OCI-LY7 (cell line): ENCODE results near the gene ZBTB20. TPM values are rescaled to one million over a fixed set of nuclear protein-coding genes. Genes with fewer than 3 reads are reported as not detected.

Experiments used
- BruUV-seq: library from RNA; stranded (reverse); fragments of 400-500 nt; replicated peaks from 2 replicates; lab custom pipeline; 2021; lab: Mats Ljungman, UMichigan
- CTCF ChIA-PET: fragments of 300-600 bp; sonication (Branson Sonifier 250); formaldehyde crosslinking; loops from one replicate; lab custom pipeline; 2022; ENCODE audit warnings: antibody characterized with exemption; ENCODE audit not compliant: unreplicated experiment; lab: Charles Lee
- POLR2A ChIA-PET: fragments of 300-600 bp; sonication (Branson Sonifier 250); formaldehyde crosslinking; loops from one replicate; lab custom pipeline; 2022; ENCODE audit warnings: antibody characterized with exemption; lab: Charles Lee
- DNase-seq: peaks from one replicate; pipeline ENCODE4 v3.0.0-alpha.2; 2015; ENCODE audit warnings: low spot score
- H2AFZ ChIP-seq: fragments of 200-600 bp; sonication (generic), shearing (Covaris generic); 2 replicates; pipeline ENCODE4 v1.6.1; 2014; ENCODE audit warnings: mild to moderate bottlenecking, antibody characterized with exemption, low read length, moderate library complexity
- H3K27ac ChIP-seq: fragments of 200-600 bp; sonication (generic); 2 replicates; pipeline ENCODE4 v1.5.1; 2014; ENCODE audit warnings: mixed run types, low read depth, mild to moderate bottlenecking, moderate library complexity, low read length, inconsistent platforms; ENCODE audit not compliant: poor library complexity, severe bottlenecking
- H3K36me3 ChIP-seq: fragments of 200-600 bp; sonication (generic); 2 replicates; pipeline ENCODE4 v1.6.1; 2014; ENCODE audit warnings: mild to moderate bottlenecking, antibody characterized with exemption, low read length, moderate library complexity, mixed read lengths; ENCODE audit not compliant: insufficient read depth
- H3K4me1 ChIP-seq: fragments of 200-600 bp; sonication (generic); 2 replicates; pipeline ENCODE4 v1.5.1; 2014; ENCODE audit warnings: mild to moderate bottlenecking, low read length; ENCODE audit not compliant: insufficient read depth, poor library complexity, severe bottlenecking
- H3K4me2 ChIP-seq: fragments of 200-600 bp; sonication (generic); 2 replicates; pipeline ENCODE4 v1.6.1; 2014; ENCODE audit warnings: mild to moderate bottlenecking, low read length
- H3K4me3 ChIP-seq: fragments of 200-600 bp; sonication (generic); 2 replicates; pipeline ENCODE4 v1.5.1; 2014; ENCODE audit warnings: mild to moderate bottlenecking, low read depth, low read length; ENCODE audit not compliant: poor library complexity, severe bottlenecking
- H3K79me2 ChIP-seq: fragments of 200-600 bp; sonication (generic); 2 replicates; pipeline ENCODE4 v1.6.1; 2016; ENCODE audit warnings: low read depth, mild to moderate bottlenecking, low read length, moderate library complexity, mixed read lengths; ENCODE audit not compliant: insufficient read depth
- H3K9me2 ChIP-seq: fragments of 200-600 bp; sonication (generic); 2 replicates; pipeline ENCODE4 v1.6.1; 2016; ENCODE audit warnings: mild to moderate bottlenecking, low read length, mixed read lengths; ENCODE audit not compliant: insufficient read depth
- H3K9me3 ChIP-seq: fragments of 200-600 bp; sonication (generic); 2 replicates; pipeline ENCODE4 v1.6.1; 2014; ENCODE audit warnings: mild to moderate bottlenecking, mixed run types, low read length, mixed read lengths
- H4K20me1 ChIP-seq: fragments of 200-600 bp; sonication (generic); 2 replicates; pipeline ENCODE4 v1.6.1; 2014; ENCODE audit warnings: mild to moderate bottlenecking, antibody characterized with exemption, low read length, moderate library complexity, mixed read lengths; ENCODE audit not compliant: insufficient read depth
- EZH2phosphoT487 ChIP-seq: fragments of 200-600 bp; sonication (generic); IDR thresholded peaks from 2 replicates; pipeline ENCODE4 v1.6.1; 2018; ENCODE audit warnings: low read depth, borderline replicate concordance, mild to moderate bottlenecking, mixed run types, antibody characterized with exemption, low read length, moderate library complexity, mixed read lengths
- intact Hi-C: fragments of 100-400 bp; cut with micrococcal nuclease; formaldehyde crosslinking; loops from one replicate; pipeline ENCODE4 v1.10.0; 2022; ENCODE audit not compliant: unreplicated experiment
- total RNA-seq, 2 experiments: library from RNA; depleted of rRNA in 1 of 2; stranded (reverse); fragments of >200 nt in 1 of 2; shearing (Covaris generic) in 1 of 2; gene quantifications; 2 replicates each; pipeline ENCODE4 v1.2.3, GENCODE V29; 2014 to 2022
- TF ChIP-seq, protein P1 (sequence below): fragments of 200-600 bp; sonication (generic); conservative IDR thresholded peaks from 2 replicates; pipeline ENCODE4 v1.5.1; 2014; ENCODE audit warnings: mild to moderate bottlenecking, antibody characterized with exemption, low read length, moderate library complexity, mixed read lengths

ZBTB20 gene
- total RNA-seq, 2 experiments from 2014 or later, result 5.5 to 11.8 TPM

DNA sequence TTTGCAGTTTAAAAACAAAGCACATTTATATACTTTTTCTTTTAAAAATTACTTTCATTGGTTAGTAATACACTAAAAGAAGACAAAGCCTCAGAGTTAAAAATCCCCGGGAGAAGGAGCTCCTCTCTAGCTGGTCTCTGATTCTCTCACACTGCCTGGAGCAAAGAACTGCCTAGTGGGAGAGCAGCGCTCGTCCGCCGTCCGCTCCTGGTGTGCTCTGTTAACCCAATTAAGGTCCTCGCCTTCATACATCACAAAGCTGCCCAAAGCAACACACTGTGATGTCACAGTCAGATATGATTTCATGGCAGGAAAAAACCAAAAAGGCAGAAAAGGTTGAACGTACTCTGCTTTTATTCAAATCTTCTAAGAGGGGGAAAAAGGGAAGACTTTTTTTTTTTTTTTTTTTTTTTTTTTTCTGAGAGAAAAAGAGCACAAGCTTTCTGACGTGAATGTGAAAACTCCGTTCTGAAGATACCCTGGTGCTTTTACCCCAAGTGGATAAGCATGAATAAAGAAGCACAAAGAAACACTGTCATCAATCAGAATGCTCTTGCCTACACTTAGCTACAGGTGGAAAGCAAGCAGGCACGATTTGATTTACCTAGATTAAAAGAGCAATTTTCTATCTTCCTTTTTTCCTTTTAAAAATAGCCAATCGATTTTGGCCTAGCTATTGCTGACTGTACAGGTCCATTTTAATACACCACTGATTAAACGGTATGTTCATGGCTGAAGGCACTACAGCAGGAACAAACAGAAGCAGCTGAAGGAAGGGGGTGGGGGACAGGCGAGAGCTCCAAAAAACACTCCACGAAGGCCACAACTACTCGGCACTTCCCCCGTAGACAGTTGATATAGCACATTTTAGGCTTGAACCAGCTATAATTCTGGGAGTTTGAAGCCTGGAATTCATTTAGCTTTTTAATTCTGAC is 738.1 kb downstream of the ZBTB20 start:
- POLR2A ChIA-PET, result interaction anchor here (0.5 to 2.3 kb wide), 12 partner anchors 9 to 587 kb away, joined by 3 to 13 read pairs (median 4); no protein-coding TSS in a partner anchor
- Histone ChIP-seq H3K27ac (no peak overlapping the region), H3K9me3 (no peaks in the 10 kb centered on the region), H2AFZ (no peak overlapping the region), H3K9me2 (no peaks in the 10 kb centered on the region), H3K4me3 (no peak overlapping the region), H3K4me2 (no peak overlapping the region), H3K79me2 (no peaks in the 10 kb centered on the region), H4K20me1 (no peaks in the 10 kb centered on the region), H3K4me1 (no peaks in the 10 kb centered on the region), H3K36me3 (no peaks in the 10 kb centered on the region)
- DNase-seq, result no peak
- TF ChIP-seq, protein P1, sequence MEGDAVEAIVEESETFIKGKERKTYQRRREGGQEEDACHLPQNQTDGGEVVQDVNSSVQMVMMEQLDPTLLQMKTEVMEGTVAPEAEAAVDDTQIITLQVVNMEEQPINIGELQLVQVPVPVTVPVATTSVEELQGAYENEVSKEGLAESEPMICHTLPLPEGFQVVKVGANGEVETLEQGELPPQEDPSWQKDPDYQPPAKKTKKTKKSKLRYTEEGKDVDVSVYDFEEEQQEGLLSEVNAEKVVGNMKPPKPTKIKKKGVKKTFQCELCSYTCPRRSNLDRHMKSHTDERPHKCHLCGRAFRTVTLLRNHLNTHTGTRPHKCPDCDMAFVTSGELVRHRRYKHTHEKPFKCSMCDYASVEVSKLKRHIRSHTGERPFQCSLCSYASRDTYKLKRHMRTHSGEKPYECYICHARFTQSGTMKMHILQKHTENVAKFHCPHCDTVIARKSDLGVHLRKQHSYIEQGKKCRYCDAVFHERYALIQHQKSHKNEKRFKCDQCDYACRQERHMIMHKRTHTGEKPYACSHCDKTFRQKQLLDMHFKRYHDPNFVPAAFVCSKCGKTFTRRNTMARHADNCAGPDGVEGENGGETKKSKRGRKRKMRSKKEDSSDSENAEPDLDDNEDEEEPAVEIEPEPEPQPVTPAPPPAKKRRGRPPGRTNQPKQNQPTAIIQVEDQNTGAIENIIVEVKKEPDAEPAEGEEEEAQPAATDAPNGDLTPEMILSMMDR, result no peak
- TF ChIP-seq EZH2phosphoT487, result no peak
- intact Hi-C loops, result no loop called here
- BruUV-seq, result no TSS peak
- CTCF ChIA-PET, result interaction anchor here (1.1 kb wide), 1 partner anchor 13 kb away, joined by 4 read pairs; no protein-coding TSS in a partner anchor

GRCh38 chr3:114406922-114407321 is 740.2 kb downstream of the ZBTB20 start:
- H3K4me3 ChIP-seq, result no peak overlapping the region
- no peaks in the 10 kb centered on the region for H3K4me1 ChIP-seq
- H3K9me3 ChIP-seq, result no peaks in the 10 kb centered on the region
- no TSS peak for BruUV-seq
- H2AFZ ChIP-seq, result no peak overlapping the region
- H4K20me1 ChIP-seq, result no peaks in the 10 kb centered on the region
- H3K27ac ChIP-seq, result no peak overlapping the region
- ChIA-PET POLR2A (interaction anchor here (0.6 to 0.7 kb wide), 2 partner anchors 40 to 42 kb away, joined by 3 read pairs; no protein-coding TSS in a partner anchor), CTCF (no interaction called here)
- TF ChIP-seq, protein P1, result no peak
- no peak for TF ChIP-seq EZH2phosphoT487
- H3K79me2 ChIP-seq, result no peaks in the 10 kb centered on the region
- intact Hi-C loops, result no loop called here
- no peaks in the 10 kb centered on the region for H3K9me2 ChIP-seq
- no peaks in the 10 kb centered on the region for H3K36me3 ChIP-seq
- DNase-seq, result no peak
- H3K4me2 ChIP-seq, result no peak overlapping the region
